Fibroblast of upper back skin (primary cell): ENCODE results near the gene TTF2.

Experiments used
- DNase-seq: peaks from one replicate; pipeline ENCODE4 v3.0.0-alpha.2; 2013

Gene TTF2

DNA sequence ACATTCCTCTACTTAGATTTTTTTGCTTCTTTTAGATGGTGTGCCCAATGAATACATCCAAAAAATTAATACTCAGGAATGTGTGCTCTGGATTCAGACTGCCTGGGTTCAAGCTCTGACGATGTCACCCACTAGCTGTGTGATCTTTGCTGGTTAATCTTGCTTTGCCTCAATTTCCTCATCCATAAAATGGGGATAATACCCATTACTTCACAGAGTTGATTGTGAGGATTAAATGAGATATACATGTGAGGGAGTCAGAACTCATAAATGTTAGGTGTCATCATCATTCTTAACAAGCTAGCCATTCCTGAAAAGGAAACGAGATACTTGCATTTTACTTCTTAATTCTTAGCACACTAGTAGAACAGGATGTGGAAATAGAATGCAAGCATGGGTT is 12.9 kb upstream of the TTF2 start:
- no peak for DNase-seq

DNA sequence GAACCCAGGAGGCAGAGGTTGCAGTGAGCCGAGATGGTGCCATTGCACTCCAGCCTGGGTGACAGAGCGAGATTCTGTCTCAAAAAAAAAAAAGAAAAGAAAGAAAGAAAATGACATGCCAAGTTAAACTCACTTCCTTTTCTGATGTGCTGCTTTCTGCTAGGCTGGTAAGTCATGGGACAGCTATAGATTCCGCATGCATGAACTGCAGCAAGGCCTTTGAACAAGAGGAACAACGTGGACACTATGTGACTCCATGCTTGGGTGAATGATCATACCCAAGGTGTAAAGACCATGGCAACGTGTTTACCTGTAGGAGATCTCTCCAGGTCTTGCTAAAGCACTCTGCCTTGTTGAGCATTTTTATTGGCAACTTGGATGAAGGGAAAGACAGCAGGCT is 10.3 kb upstream of the TTF2 start:
- DNase-seq, result no peak

DNA sequence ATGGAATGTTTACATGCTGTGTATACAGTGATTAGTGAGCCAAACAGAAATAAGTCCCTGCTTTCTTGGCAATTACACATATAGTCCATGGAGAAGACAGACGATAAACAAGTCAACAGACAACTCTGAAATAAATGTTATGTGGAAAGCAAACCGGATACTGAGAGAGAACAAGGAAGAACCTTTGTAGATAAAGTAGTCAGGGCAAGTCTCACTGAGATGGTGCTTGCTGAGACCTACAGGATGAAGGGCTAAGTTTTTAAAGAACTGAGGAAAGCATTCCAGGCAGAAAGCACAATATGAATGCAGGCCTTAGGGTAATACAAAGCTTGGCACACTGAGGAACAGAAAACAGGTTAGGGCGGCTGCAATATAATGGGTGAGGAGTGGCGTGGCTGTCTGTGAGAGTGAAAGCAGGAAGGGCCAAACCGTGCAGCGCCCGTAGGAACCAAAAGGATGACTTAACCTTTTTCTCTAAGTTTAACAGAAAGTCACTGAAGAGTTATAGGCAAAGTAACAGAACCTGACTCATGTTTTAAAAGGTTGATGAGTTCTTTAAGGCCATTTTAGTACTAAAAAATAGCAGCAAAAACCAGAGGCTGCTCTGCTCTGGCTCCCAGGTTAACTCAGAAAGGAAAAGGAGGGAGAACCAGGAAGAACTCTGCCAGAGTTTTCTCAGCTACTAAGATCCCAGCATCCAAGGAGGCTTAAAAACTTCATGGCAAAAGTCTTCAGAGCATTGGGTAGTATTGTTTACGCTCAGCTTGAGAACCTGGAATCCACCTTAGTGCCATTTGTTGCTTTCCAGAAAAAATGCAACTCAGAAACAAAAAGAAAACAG is 8.7 kb upstream of the TTF2 start:
- DNase-seq, result no peak

DNA sequence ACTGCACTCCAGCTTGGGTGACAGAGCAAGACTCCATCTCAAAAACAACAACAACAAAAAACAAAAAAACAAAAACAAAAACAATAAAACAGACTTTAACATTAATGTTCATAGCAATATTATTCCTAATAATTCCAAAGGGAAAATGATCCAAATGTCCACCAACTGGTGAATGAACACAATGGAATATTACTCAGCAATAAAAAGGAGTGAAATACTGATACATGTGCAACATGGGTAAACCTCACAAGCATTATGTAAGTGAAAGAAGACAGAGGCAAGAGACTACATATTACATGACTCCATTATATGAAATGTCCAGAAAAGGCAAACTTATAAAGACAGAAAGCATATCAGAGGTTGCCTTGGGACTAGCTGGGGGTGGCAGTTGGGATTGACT is 6.1 kb upstream of the TTF2 start:
- DNase-seq, result no peak

DNA sequence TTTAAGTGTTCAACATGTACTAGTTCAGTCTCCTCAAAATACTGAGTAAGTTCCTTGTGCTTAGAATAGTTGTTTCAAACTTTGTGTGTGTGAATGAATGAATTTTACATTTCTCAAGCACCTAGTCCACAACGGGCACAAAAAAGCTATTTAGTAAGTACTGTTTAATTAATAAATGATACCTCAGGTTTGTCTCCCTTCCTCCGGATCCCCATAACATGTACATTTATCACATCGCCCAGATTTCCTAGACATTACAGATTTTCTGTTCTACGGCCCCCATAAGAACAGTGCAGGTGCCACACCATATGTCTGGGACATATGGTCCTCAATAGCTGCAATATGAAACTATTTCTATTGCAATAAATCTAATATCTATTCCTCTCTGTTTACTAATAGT is 1.3 kb upstream of the TTF2 start:
- no peak for DNase-seq

DNA sequence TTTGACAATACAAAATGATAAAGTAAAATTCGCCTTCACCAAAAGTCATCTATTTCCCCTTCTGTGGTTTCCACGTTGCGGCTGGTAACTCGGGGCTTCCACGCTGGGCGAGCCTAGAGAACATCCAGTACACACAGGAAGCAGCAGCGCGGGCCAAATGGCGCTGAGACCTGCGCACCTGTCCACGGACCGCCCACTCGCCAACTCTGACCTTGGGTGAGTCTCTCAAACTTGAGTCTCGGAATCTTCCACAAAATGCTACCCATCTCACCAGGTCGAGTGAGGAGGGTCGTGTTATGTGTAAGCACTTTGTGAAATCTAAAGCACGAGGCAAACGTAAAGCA is 820 bp upstream of the TTF2 start:
- no peak for DNase-seq

DNA sequence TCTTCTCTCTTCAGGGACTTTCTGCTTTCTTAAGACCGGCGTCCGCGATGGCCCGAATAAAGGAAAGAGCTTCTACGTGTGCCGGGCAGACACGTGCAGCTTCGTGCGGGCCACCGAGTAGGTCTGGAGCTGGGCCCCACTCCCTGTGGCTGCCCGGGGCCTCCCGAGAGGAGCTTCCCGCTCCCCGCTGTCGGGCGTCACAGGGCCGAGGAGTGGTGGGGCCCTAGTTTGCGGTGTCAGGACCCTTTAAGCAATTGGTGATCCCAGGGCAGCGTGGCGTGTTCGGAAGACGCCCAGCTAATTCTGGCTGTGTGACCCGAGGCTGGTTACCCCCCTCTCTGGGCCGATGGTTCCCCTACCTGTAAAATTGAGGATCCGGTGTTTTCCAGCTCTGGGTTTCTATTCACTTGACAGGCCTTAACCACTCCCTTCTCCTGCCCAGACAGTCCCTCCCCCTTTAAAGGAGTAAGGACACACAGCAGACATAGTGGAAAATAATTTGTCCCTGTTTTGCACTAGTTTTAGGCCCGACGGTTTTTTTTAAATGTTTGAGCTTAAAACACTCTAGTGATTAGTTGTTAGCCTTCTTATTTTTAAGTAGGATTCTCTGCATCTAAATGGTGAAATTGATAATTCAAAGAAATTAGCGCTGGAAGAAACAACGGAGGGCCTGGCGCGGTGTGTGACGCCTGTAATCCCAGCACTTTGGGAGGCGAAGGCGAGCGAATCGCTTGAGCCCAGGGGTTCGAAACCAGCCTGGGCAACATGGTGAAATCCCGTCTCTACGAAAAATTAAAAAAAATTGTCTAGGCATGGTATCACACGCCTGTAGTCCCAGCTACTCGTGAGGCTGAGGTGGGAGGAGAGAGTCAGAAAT is 553 bp downstream of the TTF2 start:
- no peak for DNase-seq

DNA sequence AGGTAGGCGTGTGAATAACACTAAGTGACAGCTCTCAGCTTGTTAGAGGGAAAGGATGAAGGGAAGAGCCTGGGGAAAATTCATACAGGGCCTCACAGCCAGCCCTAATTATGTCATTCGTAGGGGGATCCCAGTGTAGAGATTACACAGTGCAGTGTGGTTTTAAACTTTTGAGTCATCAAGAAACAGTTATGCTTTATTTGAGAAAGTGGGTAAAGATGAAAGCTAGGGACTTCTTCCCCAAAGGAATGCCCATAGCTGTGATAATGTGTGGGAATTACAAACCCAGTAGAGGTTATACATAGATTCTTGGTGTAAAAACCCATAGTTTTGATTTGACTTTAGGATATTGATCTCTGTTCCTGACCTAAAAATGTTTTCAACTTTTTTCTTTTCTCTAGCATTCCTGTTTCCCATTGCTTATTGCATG is 1.9 kb downstream of the TTF2 start:
- DNase-seq, result peak; percentile 71

DNA sequence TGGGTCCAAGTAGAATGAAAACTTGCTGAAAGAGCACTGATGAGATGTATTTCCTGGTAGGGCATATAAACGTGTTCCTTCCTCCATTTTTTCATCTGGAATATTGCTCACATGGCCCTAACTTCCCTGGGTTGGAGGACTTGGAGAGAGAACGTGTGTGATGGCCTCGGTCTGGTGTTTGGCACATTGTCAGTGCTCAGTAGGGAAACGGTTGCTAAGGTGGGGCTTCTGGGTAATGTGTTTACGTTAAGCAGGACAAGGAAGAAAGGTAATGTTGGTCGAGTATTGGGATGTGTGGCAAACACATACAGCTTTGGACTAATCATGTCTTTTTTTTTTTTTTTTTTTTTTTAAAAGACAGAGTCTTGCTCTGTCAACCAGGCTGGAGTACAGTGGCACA is 6.2 kb downstream of the TTF2 start:
- no peak for DNase-seq

DNA sequence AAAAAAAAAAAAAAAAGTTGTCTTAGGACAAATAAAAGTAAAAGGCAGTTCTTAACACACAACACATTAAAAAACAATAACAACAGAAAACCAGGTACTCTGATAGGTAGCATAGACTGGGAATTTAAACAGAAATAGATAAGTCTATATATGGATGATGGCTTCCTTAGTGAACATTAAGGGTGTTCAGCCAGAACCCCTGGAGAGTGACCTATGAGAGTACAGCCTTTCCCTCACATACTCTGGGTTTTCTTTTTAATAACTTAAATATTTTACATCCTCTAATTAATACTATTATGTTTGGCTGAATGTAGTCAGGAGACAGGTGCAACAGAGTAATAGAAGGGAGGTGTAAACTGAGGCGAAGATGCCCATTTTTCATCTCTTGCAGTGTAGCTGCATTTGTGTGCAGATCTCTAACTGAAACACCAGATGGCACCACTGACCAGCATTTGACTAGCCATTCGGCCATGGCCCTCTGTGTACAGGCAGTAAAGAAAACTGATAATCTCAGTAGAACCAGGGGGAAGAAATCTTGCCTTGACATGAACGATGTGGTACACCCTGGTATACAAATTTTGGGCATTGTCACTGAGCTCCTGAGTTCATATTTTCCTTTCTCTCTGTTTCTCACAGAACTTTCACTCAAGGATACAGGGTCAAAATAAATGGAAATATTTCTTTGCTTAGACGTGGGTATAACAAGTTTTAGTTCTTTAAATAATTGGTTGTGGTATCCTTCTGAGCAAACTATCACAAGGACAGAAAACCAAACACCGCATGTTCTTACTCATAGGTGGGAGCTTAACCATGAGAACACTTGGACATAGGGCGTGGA is 7.6 kb downstream of the TTF2 start:
- DNase-seq, result peak; percentile 64

DNA sequence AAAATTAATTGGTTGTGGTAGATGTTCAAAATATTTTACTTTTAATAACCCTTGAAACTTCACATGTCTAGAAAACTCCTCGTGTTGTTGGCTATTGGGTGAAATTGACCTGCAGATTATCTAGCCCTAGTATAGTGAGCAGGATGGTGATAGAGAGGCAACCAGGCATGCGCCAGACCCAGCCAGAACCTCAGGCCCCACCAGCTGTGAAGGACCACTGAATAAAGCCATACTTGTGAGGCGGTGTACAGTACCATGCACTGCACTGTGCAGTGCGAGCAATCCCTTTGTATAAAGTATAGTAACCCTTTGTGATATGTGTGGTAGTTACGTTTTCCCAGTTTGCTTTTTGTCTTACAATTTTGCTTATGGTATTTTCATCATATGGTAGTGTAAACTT is 8.5 kb downstream of the TTF2 start:
- DNase-seq, result no peak

DNA sequence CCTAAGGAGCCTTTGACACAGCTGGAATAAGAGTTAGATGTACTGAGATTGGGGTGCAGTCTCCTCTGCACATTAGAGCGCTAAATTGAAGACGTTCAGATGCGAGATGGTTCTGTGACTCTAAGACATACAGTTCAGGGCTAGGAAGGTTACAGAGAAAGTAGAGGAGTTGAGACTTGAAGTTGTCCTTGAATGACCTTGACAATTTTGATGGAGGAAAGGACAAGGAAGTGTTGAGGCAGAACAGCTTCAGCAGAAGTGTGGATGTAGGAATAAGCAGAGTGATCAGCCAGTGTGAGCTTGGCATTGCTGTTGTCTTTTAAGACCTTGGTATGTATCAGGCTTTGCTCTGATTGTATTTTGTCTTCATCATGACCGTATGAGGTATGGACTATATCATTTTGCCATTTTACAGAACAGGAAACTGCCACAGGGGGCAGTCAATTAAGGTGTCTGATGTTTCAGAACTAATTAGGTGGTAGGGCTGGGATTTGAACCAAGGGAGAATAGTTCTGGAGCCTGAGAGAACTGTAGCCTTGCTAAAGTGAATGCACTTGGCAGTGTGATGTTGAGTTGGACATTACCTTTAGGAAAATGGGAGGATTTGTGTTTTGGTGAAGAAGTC is 9.2 kb downstream of the TTF2 start:
- no peak for DNase-seq

DNA sequence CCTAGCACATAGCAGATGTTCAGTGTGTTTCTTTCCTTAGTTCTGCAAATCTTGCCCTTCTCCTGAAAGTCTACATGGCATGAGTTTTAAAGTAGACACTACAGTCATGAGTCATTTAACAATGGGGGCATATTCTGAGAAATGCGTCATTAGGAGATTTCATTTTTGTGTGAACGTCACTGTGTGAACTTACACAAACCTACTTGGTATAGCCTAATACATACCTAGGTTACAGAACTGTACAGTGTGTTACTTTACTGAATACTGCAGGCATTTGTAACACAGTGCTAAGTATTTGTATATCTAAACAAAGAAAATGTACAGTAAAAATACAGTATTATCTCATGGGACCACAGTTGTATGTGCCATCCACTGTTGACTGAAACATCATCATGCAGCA is 10.0 kb downstream of the TTF2 start:
- peak; percentile 54 for DNase-seq

DNA sequence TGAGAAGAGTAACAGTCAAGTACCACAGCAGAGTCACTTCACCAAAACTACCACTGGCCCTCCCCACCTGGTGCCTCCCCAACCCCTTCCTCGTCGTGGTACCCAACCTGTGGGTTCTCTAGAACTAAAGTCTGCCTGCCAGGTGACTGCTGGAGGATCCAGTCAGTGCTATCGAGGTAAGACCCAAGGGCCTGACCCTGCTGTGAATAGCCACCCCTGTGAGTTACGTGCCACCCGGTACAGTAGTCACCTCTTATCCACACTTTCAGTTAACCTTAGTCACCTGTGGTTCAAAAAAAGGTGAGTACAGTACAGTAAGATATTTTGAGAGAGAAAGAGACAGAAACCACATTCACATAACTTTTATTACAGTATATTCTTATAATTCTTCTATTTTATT is 16.5 kb downstream of the TTF2 start:
- no peak for DNase-seq

DNA sequence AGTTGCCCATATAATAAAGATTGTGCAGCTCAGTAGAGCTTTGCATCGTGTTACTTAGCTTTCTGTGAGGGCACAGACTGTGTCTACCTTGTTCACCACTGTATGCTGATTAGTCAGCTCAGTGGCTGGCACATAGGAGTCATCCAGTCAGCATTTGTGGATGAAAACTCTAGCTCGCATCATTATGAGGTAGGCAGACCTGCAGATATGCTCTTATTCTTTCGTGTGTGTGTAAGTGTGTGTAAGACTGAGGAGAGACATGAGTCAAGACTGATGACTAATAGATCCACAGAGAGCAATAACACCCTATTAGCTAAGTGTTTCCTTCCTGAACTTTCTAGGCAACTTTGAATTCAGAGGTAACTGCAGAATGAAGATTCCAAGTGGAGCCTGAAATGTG is 17.1 kb downstream of the TTF2 start:
- DNase-seq, result peak; percentile 86

DNA sequence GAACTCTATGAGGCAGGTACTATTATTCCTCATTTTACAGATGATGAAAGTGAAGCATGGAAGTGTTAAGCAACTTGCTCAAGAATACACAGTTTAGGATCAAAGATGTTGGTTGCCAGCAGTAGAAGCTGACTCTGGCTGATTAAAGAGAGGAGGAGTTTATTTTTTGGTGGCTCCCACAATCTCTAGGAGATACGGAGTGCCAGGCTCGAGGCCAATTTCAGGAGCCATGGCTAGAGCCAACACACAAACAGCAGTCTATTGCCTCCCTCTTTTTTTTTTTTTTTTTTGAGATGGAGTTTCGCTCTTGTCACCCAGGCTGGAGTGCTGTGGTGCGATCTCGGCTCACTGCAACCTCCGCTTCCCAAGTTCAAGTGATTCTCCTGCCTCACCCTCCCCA is 19.6 kb downstream of the TTF2 start:
- DNase-seq, result no peak

DNA sequence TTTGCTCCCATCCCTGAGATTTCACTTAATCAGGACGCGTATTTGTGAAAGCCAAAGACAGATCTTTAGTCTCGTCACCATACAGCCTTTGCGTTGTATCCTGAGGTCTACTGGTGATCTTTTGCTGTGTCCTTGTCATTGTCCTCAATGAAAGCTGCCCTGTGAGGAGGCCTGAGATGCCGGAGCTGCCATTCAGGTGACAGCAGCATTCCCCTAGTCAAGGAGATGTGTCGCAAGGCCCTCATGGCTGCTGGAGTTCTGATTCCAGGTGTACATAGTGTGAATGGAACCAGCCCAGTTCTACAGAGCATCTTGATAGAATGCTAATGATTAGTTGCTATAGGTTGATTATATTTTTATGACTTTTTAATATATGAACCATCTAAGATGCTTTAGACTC is 24.1 kb downstream of the TTF2 start:
- no peak for DNase-seq

DNA sequence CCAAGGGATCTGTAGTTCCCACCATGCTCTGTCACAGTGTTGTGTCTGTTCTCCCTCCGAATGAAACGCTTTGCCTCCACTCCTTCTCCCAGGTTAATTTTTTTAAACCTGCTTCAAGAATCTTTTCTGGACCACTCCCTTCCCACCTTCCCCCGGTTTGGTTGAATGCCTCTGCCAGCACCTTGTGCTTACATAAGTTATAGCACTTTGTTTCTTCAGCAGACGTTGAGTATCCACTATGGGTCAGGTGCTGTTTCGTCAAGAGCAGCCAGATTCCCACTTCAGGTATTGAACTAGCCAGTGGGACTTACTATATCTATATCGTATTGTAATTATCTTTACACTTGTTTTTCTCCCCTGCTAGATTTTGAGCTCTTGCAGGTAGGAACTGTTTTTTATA is 27.6 kb downstream of the TTF2 start:
- no peak for DNase-seq

DNA sequence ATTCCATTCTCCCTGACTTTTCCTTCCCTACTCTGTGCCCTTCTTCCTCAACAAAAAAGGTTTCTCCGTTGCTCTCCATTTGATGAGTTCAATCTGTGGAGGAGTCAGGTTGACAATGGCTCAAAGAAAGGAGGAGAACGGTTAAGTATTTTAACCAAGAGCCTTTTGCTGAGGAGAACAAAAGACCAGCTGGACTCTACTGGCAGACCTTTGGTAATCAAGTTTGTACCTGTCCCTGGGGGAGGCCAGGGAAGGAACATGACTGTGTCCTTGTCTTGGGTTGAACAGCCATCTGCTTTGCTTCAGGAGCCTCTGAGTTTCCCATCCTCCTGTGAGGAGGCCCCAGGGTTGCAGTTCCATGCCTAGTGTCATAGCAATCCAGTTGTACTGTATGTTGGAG is 29.9 kb downstream of the TTF2 start:
- no peak for DNase-seq

DNA sequence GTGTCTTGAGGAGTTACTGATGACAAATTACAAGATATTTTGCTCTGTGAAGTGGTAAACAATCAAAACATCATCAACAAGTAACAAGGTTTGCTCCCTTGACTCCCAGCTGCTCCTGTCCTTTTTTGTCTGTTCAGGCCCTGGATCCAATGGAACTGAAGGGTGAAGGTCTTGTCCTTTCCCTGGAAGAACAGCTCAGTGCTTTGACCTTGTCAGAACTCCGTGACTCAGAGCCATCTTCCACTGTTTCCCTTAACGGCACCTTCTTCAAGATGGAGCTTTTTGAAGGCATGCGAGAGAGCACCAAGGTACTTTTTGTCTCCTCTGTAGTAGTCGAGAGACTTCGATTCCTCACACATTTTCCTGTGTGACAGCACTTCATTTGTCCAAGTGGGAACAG is 32.5 kb downstream of the TTF2 start:
- no peak for DNase-seq

DNA sequence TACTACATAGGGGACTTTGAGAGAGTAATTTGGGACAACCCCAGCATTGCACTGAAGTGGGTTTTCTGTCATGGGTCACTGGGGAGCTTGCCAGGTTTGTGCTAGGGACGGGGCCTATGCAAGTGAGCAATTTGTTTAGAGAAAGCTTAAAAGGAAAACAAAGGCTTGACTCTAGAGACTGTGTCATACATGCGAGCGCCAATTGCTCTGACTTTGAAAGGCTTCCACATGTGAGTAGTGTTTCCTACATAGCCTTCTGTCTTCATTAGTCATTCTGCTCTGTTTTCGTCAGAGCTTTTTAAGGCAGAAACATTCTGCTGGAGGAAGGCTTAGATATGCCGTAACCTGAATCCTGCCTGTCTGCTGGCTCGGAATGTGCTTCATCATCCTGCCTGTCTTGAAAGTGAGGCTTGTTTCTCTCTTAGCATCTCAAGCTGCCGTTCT is 33.0 kb downstream of the TTF2 start:
- peak; percentile 97 for DNase-seq

DNA sequence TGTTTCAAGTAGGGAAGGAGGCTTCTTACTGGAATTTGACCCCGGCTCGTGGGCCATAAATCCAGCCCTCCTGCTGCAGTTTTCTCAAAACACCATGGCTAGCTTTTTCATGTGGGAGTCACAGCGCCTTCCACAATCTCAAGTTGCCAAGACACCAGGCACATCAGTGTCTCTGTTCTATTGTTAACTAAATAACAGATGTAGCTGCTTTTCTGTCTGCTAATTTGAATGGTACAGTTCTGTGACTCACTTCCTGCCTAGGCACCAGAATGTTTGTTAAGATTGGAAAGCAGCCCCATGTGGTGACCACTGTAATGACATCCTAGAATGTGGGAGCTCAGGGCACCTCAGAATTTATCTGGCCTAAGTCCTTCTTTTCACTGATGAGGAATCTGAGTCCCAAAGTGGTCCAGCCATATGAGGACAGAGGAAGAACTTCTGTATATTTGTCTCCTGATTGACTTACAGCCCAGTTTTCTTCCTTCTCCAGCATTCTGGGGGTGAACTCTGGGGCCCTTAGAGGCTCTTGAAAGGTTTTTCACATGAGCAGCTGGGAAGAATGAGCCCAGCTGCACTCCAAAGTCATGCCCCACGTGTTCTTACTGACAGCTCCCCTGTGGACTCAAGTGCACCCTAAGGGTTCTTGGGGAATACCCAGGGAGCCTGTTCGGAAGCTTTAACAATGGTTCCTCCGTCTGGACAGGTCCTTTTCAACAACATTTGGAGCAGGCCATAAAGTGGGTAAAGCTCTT is 33.9 kb downstream of the TTF2 start:
- DNase-seq, result peak; percentile 64
